GM19467 (cell line): ENCODE measurements around the gene PPP1R2B.

Experiments
- ATAC-seq: cut with Tn5 transposase; IDR thresholded peaks from one replicate; pipeline ENCODE4 v1.9.1; 2021; ENCODE audit warnings: mild to moderate bottlenecking, moderate library complexity; ENCODE audit not compliant: unreplicated experiment

PPP1R2B gene

GRCh38 chr5:156871212-156871611 lies 21.1 kb downstream of the PPP1R2B start:
- ATAC-seq: no peak

DNA sequence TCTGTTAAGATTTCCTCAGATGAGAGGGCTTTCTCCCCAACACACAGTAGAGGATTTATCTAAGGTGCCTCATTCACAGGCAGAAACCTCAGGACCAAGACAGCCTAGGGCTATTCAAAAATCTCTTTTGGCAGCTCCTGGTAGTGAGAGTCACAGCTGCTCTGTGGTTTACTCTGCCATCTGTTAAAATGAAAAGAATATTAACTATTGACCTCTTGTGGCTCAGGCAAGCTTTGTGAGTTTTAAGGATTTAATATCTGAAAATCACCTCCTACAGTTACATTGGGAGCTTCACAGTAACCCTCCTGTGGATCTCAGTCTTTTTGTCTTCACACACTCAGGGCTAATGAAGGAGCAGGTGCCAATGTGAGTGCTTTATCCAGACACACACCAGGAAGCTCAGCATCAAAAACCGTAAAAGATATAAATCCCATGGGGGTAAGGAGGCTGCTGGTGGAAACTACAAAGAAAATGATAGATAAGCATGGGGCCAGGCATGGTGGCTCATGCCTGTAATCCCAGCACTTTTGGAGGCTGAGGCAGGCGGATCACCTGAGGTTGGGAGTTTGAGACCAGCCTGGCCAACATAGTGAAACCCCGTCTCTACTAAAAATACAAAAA lies 29.7 kb downstream of the PPP1R2B start:
- ATAC-seq: peak; percentile 87

GRCh38 chr5:156883316-156883875 lies 33.3 kb downstream of the PPP1R2B start:
- ATAC-seq: no peak

GRCh38 chr5:156888520-156888919 lies 38.4 kb downstream of the PPP1R2B start:
- no peak for ATAC-seq

- no peak for ATAC-seq
Observed at GRCh38 chr5:156892223-156892622, 42.1 kb downstream of the PPP1R2B start.

DNA sequence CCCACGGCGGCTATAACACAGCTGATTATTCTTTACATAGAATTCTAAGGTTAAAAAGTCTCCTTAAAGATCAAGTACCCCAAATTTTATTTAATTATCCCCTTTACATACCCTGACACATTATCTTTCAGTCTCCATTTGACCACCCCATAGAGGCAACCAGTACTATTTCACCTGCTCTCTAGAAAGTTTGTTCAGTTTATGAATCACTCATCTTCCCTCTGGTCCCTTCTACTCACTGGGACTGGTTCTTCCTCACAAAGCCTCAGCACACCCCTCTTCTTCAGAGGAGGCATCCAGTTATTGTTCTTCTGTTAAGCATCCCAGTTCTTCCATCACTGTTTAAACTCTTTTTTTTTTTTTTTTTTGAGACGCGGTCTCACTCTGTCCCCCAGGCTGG lies 42.8 kb downstream of the PPP1R2B start:
- no peak for ATAC-seq

GRCh38 chr5:156893517-156893916 lies 43.4 kb downstream of the PPP1R2B start:
- ATAC-seq: peak; percentile 77

- ATAC-seq: no peak
Observed at GRCh38 chr5:156896546-156896945, 46.5 kb downstream of the PPP1R2B start.
